ENCODE data around the gene KIAA0513.

DNA sequence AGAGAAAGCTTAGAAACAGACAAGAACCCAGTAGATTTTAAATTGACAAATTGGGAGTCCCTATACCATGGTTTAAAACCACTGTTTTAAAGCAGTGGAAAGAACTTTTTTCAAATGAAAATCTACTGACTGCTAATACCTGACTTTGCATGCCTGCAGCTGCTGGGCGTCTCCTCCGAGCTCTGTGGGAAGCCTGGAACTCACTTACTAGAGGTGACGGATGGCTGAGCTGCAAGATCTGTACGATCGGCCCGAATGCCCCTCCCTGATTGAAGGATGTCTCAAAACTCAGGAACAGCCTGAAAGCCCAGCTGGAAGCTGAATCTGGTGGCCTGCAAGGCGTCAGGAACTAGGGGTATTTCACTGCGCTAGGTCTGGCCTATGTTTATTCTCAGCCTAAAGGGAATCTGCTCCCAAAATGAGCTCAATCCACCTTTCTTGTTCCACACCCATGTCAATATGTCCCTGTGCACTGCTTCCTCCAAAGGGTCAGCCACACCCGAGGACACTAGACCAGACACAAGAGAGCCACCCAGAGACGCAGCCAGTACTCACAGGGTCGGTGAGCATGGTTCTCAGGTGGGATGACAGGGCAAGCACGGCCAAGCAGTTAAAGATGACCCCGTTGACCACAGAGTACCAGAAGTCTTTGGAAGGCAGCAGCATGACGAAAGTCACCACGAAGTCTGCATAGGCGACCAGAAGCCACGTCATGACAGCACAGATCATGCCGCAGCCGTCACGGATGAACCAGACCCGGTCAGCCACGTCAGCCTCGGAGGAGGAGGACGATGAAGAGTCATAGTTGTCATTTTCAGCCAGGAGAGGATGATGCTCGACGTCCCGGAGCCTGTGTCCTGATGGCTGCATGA lies 37.6 kb upstream of the KIAA0513 start:
- TF ChIP-seq POLR2AphosphoS5 (IDR thresholded peaks at IDR 0.05; ENCODE audit: low read depth, low read length) (no peak), TAF1 (IDR thresholded peaks at IDR 0.05; ENCODE audit: borderline replicate concordance, insufficient read depth, low read length) (no peak)
